Sigmoid colon (tissue), 4 donors: ENCODE results near the gene AKIP1.

Source experiments
- POLR2AphosphoS5 ChIP-seq, 4 donors: sonication (generic); formaldehyde crosslinking; IDR thresholded peaks; one replicate each; pipeline ENCODE4 v1.6.1; 2017; ENCODE audit warnings: antibody characterized with exemption in 4 of 4
- TF ChIP-seq, protein P1 (sequence below), 4 experiments: fragments of 450-650 bp in 3 of 4; fragments of 200-600 bp in 1 of 4; IDR thresholded peaks; one replicate each; pipeline ENCODE4 v1.5.1; 2016 to 2019; ENCODE audit warnings: antibody characterized with exemption in 4 of 4, mild to moderate bottlenecking in 3 of 4, moderate library complexity in 2 of 4

- TF ChIP-seq, protein P1, sequence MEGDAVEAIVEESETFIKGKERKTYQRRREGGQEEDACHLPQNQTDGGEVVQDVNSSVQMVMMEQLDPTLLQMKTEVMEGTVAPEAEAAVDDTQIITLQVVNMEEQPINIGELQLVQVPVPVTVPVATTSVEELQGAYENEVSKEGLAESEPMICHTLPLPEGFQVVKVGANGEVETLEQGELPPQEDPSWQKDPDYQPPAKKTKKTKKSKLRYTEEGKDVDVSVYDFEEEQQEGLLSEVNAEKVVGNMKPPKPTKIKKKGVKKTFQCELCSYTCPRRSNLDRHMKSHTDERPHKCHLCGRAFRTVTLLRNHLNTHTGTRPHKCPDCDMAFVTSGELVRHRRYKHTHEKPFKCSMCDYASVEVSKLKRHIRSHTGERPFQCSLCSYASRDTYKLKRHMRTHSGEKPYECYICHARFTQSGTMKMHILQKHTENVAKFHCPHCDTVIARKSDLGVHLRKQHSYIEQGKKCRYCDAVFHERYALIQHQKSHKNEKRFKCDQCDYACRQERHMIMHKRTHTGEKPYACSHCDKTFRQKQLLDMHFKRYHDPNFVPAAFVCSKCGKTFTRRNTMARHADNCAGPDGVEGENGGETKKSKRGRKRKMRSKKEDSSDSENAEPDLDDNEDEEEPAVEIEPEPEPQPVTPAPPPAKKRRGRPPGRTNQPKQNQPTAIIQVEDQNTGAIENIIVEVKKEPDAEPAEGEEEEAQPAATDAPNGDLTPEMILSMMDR (IDR thresholded peaks at IDR 0.05) = no peak
- TF ChIP-seq POLR2AphosphoS5 (IDR thresholded peaks at IDR 0.05) = no peak
Measured at GRCh38 chr11:8967184-8967583, 56.2 kb downstream of the AKIP1 start.
